PFSK-1 (cell line): ENCODE data around the gene SRPK2.

Experiments
- FOXP2 ChIP-seq: optimal IDR thresholded peaks from 2 replicates; pipeline ENCODE3; 2011; ENCODE audit warnings: borderline replicate concordance, control low read depth, inconsistent platforms; ENCODE audit not compliant: insufficient read depth; ENCODE audit errors: extremely low read length, extremely low read depth
- POLR2AphosphoS5 ChIP-seq: IDR thresholded peaks from 2 replicates; pipeline ENCODE4 v1.6.1; 2012; ENCODE audit warnings: low read depth, mild to moderate bottlenecking, control low read depth, low read length, moderate library complexity
- REST ChIP-seq, 2 experiments: IDR thresholded peaks; 2 replicates each; pipeline versions ENCODE4 v1.6.1 to v1.8.0; 2011 to 2012; ENCODE audit warnings: low read depth in 2 of 2, low read length in 2 of 2, control low read depth in 1 of 2, inconsistent platforms in 1 of 2, mild to moderate bottlenecking in 1 of 2, moderate library complexity in 1 of 2; ENCODE audit not compliant: insufficient read depth in 1 of 2
- SIN3A ChIP-seq: IDR thresholded peaks from 2 replicates; pipeline ENCODE4 v1.6.1; 2012; ENCODE audit warnings: mild to moderate bottlenecking, low read length, moderate library complexity, borderline replicate concordance; ENCODE audit not compliant: insufficient read depth
- TAF1 ChIP-seq: IDR thresholded peaks from 2 replicates; pipeline ENCODE4 v1.6.1; 2012; ENCODE audit warnings: low read length, control low read depth, borderline replicate concordance; ENCODE audit not compliant: insufficient read depth

Gene SRPK2

DNA sequence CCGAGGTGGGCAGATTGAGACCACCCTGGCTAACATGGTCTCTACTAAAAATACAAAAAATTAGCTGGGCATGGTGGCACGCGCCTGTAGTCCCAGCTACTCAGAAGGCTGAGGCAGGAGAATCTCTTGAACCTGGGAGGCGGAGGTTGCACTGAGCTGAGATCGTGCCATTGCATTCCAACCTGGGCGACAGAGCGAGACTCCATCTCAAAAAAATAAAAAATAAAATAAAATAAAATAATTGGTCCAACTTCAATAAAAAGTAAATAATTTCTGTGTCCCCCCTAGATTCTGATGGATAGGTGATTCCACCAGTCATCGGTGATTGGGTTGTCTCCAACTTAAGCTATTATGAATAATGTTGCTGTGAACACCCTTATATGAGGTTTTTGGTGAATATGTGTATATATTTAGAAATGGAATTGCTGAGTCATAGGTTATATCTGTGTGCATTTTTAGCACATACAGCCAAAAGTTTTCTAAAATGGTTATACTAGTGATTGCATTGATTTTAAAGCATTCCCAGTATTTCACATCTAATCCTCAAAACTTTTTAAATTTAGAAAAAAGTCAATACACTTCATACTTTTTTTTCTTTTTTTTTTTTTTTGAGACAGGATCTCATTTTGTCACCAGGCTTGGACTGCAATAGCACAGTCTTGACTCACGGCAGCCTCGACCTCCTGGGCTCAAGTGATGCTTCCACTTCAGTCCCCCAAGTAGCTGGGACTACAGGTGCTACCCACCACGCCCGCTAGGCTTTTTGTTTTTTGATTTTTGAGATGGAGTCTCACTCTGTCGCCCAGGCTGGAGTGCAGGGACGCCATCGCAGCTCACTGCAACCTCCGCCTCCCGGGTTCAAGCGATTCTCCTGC, 13.7 kb upstream of the SRPK2 start:
- TF ChIP-seq REST (IDR thresholded peaks at IDR 0.05; ENCODE audit: insufficient read depth in 1 of 2, low read depth in 2 of 2, low read length in 2 of 2) (no peak), FOXP2 (no peak), POLR2AphosphoS5 (no peak), SIN3A (no peak), TAF1 (no peak)

DNA sequence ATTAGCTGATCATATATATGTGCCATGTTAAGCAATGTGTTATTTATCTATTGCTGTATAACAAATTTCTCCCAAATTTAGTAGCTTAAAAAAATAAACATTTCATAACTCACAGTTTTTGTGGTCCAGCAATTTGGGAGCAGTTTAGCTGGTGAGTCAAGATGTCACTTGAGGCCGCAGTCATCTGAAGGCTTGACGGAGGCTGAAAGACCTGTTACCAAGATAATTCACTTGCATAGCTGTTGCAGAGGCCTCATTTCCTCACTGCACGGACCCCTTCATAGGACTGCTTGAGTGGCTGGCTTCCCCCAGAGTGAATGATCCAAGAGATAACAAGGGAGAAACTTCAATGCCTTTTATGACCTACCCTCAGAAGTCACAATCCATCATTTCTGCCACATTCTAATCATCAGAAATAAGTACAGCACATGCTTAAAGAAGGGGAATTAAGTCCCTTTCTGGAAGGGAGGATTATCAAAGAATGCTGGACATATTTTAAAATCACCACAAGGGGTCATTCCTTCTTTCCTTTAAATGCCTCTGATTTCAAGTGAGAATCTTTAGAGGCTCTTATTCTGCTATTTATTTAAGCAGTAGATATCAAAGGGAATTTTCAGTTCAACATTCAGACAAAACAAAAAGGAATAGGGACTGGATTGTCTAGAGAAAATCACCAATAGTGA, 10.5 kb upstream of the SRPK2 start:
- TF ChIP-seq POLR2AphosphoS5 (no peak), REST (IDR thresholded peaks at IDR 0.05; ENCODE audit: insufficient read depth in 1 of 2, low read depth in 2 of 2, low read length in 2 of 2) (no peak), SIN3A (no peak), FOXP2 (no peak)

- TF ChIP-seq SIN3A (no peak), FOXP2 (no peak), TAF1 (no peak), REST (IDR thresholded peaks at IDR 0.05; ENCODE audit: insufficient read depth in 1 of 2, low read depth in 2 of 2, low read length in 2 of 2) (no peak), POLR2AphosphoS5 (no peak)
Measured at GRCh38 chr7:105396566-105396965, 7.8 kb upstream of the SRPK2 start.

- TF ChIP-seq TAF1: no peak
- no peak for TF ChIP-seq FOXP2
- no peak for TF ChIP-seq POLR2AphosphoS5
- TF ChIP-seq SIN3A: no peak
- no peak for TF ChIP-seq REST (IDR thresholded peaks at IDR 0.05; ENCODE audit: insufficient read depth in 1 of 2, low read depth in 2 of 2, low read length in 2 of 2)
Measured at GRCh38 chr7:105391429-105391828, 2.7 kb upstream of the SRPK2 start.
